ENCODE data around the gene NFIX.

The NFIX gene

GRCh38 chr19:13078897-13079541 is 83.7 kb downstream of the NFIX start:
- H3K36me3 ChIP-seq (replicated peaks; ENCODE audit: low read depth, low read length) = no peaks in the 10 kb centered on the region
- TF ChIP-seq CTCF (IDR thresholded peaks at IDR 0.05; ENCODE audit: low read depth, low read length) (no peak), EZH2phosphoT487 (IDR thresholded peaks at IDR 0.05; ENCODE audit: low read depth) (no peak)
- H4K20me1 ChIP-seq (ENCODE audit: insufficient read depth, low read length) = no peaks in the 10 kb centered on the region
- H3K9me3 ChIP-seq (ENCODE audit: insufficient read depth, low read length) = no peaks in the 10 kb centered on the region
- no peak overlapping the region for H3K4me2 ChIP-seq (ENCODE audit: low read length)
- no peak overlapping the region for H3K9ac ChIP-seq (ENCODE audit: low read length)
- no peak overlapping the region for H3K27ac ChIP-seq (ENCODE audit: low read length)
- no peaks in the 10 kb centered on the region for H3K27me3 ChIP-seq (ENCODE audit: low read depth, low read length)
- no peak overlapping the region for H2AFZ ChIP-seq (ENCODE audit: low read depth, low read length)
- H3K4me1 ChIP-seq (ENCODE audit: low read length) = no peaks in the 10 kb centered on the region
- no peaks in the 10 kb centered on the region for H3K79me2 ChIP-seq (ENCODE audit: low read length)
- no peak overlapping the region for H3K4me3 ChIP-seq (ENCODE audit: low read length)

GRCh38 chr19:13079542-13079986 is 84.3 kb downstream of the NFIX start:
- no peak overlapping the region for H3K27ac ChIP-seq (ENCODE audit: low read length)

GRCh38 chr19:13082192-13083007 is 87.1 kb downstream of the NFIX start:
- Histone ChIP-seq H3K4me1 (ENCODE audit: low read length) (no peaks in the 10 kb centered on the region), H3K9ac (ENCODE audit: low read length) (no peak overlapping the region), H4K20me1 (ENCODE audit: insufficient read depth, low read length) (no peaks in the 10 kb centered on the region), H3K79me2 (ENCODE audit: low read length) (no peaks in the 10 kb centered on the region), H3K4me2 (ENCODE audit: low read length) (no peak overlapping the region), H2AFZ (ENCODE audit: low read depth, low read length) (no peak overlapping the region), H3K36me3 (replicated peaks; ENCODE audit: low read depth, low read length) (no peaks in the 10 kb centered on the region), H3K27ac (ENCODE audit: low read length) (no peak overlapping the region), H3K9me3 (ENCODE audit: insufficient read depth, low read length) (no peaks in the 10 kb centered on the region), H3K4me3 (ENCODE audit: low read length) (no peak overlapping the region), H3K27me3 (ENCODE audit: low read depth, low read length) (no peaks in the 10 kb centered on the region)
- TF ChIP-seq EZH2phosphoT487 (IDR thresholded peaks at IDR 0.05; ENCODE audit: low read depth) (no peak), CTCF (IDR thresholded peaks at IDR 0.05; ENCODE audit: low read depth, low read length) (peak; percentile 17)

More at GRCh38 chr19:13079542-13079986, 84.3 kb downstream of the NFIX start:
- Histone ChIP-seq H3K36me3 (replicated peaks; ENCODE audit: low read depth, low read length) (no peaks in the 10 kb centered on the region), H3K79me2 (ENCODE audit: low read length) (no peaks in the 10 kb centered on the region), H3K9ac (ENCODE audit: low read length) (no peak overlapping the region), H2AFZ (ENCODE audit: low read depth, low read length) (no peak overlapping the region), H3K4me3 (ENCODE audit: low read length) (no peak overlapping the region), H4K20me1 (ENCODE audit: insufficient read depth, low read length) (no peaks in the 10 kb centered on the region), H3K4me2 (ENCODE audit: low read length) (no peak overlapping the region), H3K27me3 (ENCODE audit: low read depth, low read length) (no peaks in the 10 kb centered on the region), H3K9me3 (ENCODE audit: insufficient read depth, low read length) (no peaks in the 10 kb centered on the region), H3K4me1 (ENCODE audit: low read length) (no peaks in the 10 kb centered on the region)
- TF ChIP-seq EZH2phosphoT487 (IDR thresholded peaks at IDR 0.05; ENCODE audit: low read depth) (no peak), CTCF (IDR thresholded peaks at IDR 0.05; ENCODE audit: low read depth, low read length) (no peak)

GRCh38 chr19:13083008-13083404 is 87.7 kb downstream of the NFIX start:
- H3K36me3 ChIP-seq (replicated peaks; ENCODE audit: low read depth, low read length) = no peaks in the 10 kb centered on the region
- no peak overlapping the region for H3K4me3 ChIP-seq (ENCODE audit: low read length)
- TF ChIP-seq CTCF (IDR thresholded peaks at IDR 0.05; ENCODE audit: low read depth, low read length) (no peak), EZH2phosphoT487 (IDR thresholded peaks at IDR 0.05; ENCODE audit: low read depth) (no peak)
- no peaks in the 10 kb centered on the region for H4K20me1 ChIP-seq (ENCODE audit: insufficient read depth, low read length)
- H3K79me2 ChIP-seq (ENCODE audit: low read length) = no peaks in the 10 kb centered on the region
- no peak overlapping the region for H3K27ac ChIP-seq (ENCODE audit: low read length)
- no peaks in the 10 kb centered on the region for H3K27me3 ChIP-seq (ENCODE audit: low read depth, low read length)
- no peak overlapping the region for H3K9ac ChIP-seq (ENCODE audit: low read length)
- no peaks in the 10 kb centered on the region for H3K4me1 ChIP-seq (ENCODE audit: low read length)
- H2AFZ ChIP-seq (ENCODE audit: low read depth, low read length) = no peak overlapping the region
- no peak overlapping the region for H3K4me2 ChIP-seq (ENCODE audit: low read length)
- H3K9me3 ChIP-seq (ENCODE audit: insufficient read depth, low read length) = no peaks in the 10 kb centered on the region

Measured in OCI-LY3 (cell line).